A549 (cell line): ENCODE results near the gene PCDHGA12. TPM values are rescaled to one million over a fixed set of nuclear protein-coding genes. Genes with fewer than 3 reads are reported as not detected.
"Not testable (repeated sequence)": the region's sequence is repeated elsewhere in the genome, so short reads cannot be mapped to it uniquely, and the experiment has no call there.

ENCODE experiments used
- ATAC-seq, 2 experiments: fragments of 200-7000 bp in 1 of 2; fragments of >200 bp in 1 of 2; cut with Nextera tagmentation in 1 of 2; cut with Tn5 transposase in 1 of 2; 3 replicates each; pipeline versions ENCODE4 v1.8.0 to v1.9.1; 2018 to 2020; ENCODE audit warnings: mild to moderate bottlenecking in 1 of 2, moderate library complexity in 1 of 2
- CTCF ChIA-PET: fragments of 300-600 bp; sonication (Branson Sonifier 250); formaldehyde crosslinking; extraction: SDS; loops from one replicate; lab custom pipeline; 2021; ENCODE audit warnings: antibody characterized with exemption, inconsistent platforms; lab: Yijun Ruan, JAX
- POLR2A ChIA-PET: fragments of 350-600 bp; formaldehyde crosslinking; extraction: SDS; loops from one replicate; lab custom pipeline; 2021; ENCODE audit warnings: antibody characterized with exemption, inconsistent platforms; lab: Yijun Ruan, JAX
- DNase-seq, 2 experiments: peaks; one replicate each; pipeline versions ENCODE4 v3.0.0 to v3.0.0-alpha.2; 2011 to 2016; ENCODE audit warnings: low read depth in 1 of 2, low spot score in 1 of 2
- FAIRE-seq: peaks from 2 replicates; lab custom pipeline; 2011; peaks lifted over from hg19 to GRCh38; lab: Jason Lieb, UNC
- H3K27ac ChIP-seq, 2 experiments: fragments of >200 bp; sonication (Bioruptor Twin); formaldehyde crosslinking; 3 replicates each; pipeline ENCODE4 v1.5.1; 2016 to 2017
- H3K4me1 ChIP-seq: fragments of >200 bp; sonication (Bioruptor Twin); formaldehyde crosslinking; 3 replicates; pipeline ENCODE4 v1.6.1; 2016
- H3K4me2 ChIP-seq: fragments of >200 bp; sonication (Bioruptor Twin); formaldehyde crosslinking; 3 replicates; pipeline ENCODE4 v1.6.1; 2016
- H3K4me3 ChIP-seq: fragments of >200 bp; sonication (Bioruptor Twin); formaldehyde crosslinking; 3 replicates; pipeline ENCODE4 v1.5.1; 2016
- H3K9me3 ChIP-seq: fragments of >200 bp; sonication (Bioruptor Twin); formaldehyde crosslinking; 3 replicates; pipeline ENCODE4 v1.6.1; 2016
- CBX8 ChIP-seq: fragments of 200-600 bp; sonication (generic); IDR thresholded peaks from 2 replicates; pipeline ENCODE4 v1.6.1; 2016
- CHD2 ChIP-seq: fragments of 150-350 bp; IDR thresholded peaks from 2 replicates; pipeline ENCODE4 v1.6.1; 2014; ENCODE audit warnings: low read length; ENCODE audit not compliant: partially characterized antibody
- CTCF ChIP-seq: fragments of >200 bp; sonication (Bioruptor Twin); formaldehyde crosslinking; IDR thresholded peaks from 3 replicates; pipeline ENCODE4 v1.5.1; 2016
- ELK1 ChIP-seq: fragments of 150-350 bp; IDR thresholded peaks from 2 replicates; pipeline ENCODE4 v1.6.1; 2014; ENCODE audit warnings: low read depth, mild to moderate bottlenecking, low read length
- EP300 ChIP-seq, 2 experiments: fragments of >200 bp; sonication (Bioruptor Twin); formaldehyde crosslinking; IDR thresholded peaks; 2 replicates in 1 of 2; 3 replicates in 1 of 2; pipeline ENCODE4 v1.6.1; 2016 to 2017
- FOSL2 ChIP-seq, 2 experiments: fragments of 450-650 bp in 1 of 2; fragments of >200 bp in 1 of 2; sonication (Bioruptor Twin) in 1 of 2; formaldehyde crosslinking; IDR thresholded peaks; 2 replicates each; pipeline versions ENCODE4 v1.5.0 to v1.6.1; 2016 to 2020; ENCODE audit warnings: mild to moderate bottlenecking in 1 of 2, moderate library complexity in 1 of 2
- FOXS1 ChIP-seq: fragments of 250-450 bp; sonication (Bioruptor Pico); IDR thresholded peaks from 2 replicates; pipeline ENCODE4 v1.5.0; 2020; ENCODE audit warnings: mild to moderate bottlenecking, moderate library complexity
- HDAC2 ChIP-seq: fragments of 200-600 bp; sonication (generic); IDR thresholded peaks from 2 replicates; pipeline ENCODE4 v1.6.1; 2016
- HES2 ChIP-seq: fragments of >200 bp; sonication (Bioruptor Twin); formaldehyde crosslinking; IDR thresholded peaks from 2 replicates; pipeline ENCODE4 v1.6.1; 2016
- HOXB13 ChIP-seq: fragments of 250-450 bp; sonication (Bioruptor Pico); IDR thresholded peaks from 2 replicates; pipeline ENCODE4 v1.5.0; 2020; ENCODE audit warnings: low read depth, mild to moderate bottlenecking, moderate library complexity
- JUNB ChIP-seq: fragments of >200 bp; sonication (Bioruptor Twin); formaldehyde crosslinking; IDR thresholded peaks from 2 replicates; pipeline ENCODE4 v1.6.1; 2016
- KDM5A ChIP-seq: fragments of 200-600 bp; sonication (generic); IDR thresholded peaks from 2 replicates; pipeline ENCODE4 v1.6.1; 2016; ENCODE audit warnings: antibody characterized with exemption, mild to moderate bottlenecking
- MAFK ChIP-seq: fragments of 450-650 bp; IDR thresholded peaks from 2 replicates; pipeline ENCODE4 v1.6.1; 2014; ENCODE audit not compliant: partially characterized antibody
- MAZ ChIP-seq: fragments of 150-350 bp; IDR thresholded peaks from 2 replicates; pipeline ENCODE4 v1.6.1; 2014; ENCODE audit warnings: antibody characterized with exemption, low read depth, low read length, borderline replicate concordance
- NPAS2 ChIP-seq: fragments of 250-450 bp; sonication (Bioruptor Pico); IDR thresholded peaks from 2 replicates; pipeline ENCODE4 v1.8.0; 2022; ENCODE audit warnings: mild to moderate bottlenecking, moderate library complexity, borderline replicate concordance
- NR3C1 ChIP-seq: fragments of >200 bp; sonication (Bioruptor Twin); formaldehyde crosslinking; IDR thresholded peaks from 3 replicates; pipeline ENCODE4 v1.6.1; 2017
- PBX3 ChIP-seq: IDR thresholded peaks from 2 replicates; pipeline ENCODE4 v1.6.1; 2012
- RAD21 ChIP-seq, 2 experiments: fragments of >200 bp in 1 of 2; sonication (Bioruptor Twin) in 1 of 2; formaldehyde crosslinking in 1 of 2; IDR thresholded peaks in 1 of 2; conservative IDR thresholded peaks in 1 of 2; 2 replicates in 1 of 2; 3 replicates in 1 of 2; pipeline ENCODE4 v1.6.1; 2012 to 2018; ENCODE audit warnings: inconsistent platforms in 1 of 2
- TFCP2L1 ChIP-seq: fragments of 250-450 bp; sonication (Bioruptor Pico); IDR thresholded peaks from 2 replicates; pipeline ENCODE4 v1.5.0; 2021; ENCODE audit warnings: mild to moderate bottlenecking
- WGBS: methylation state at CpG from one replicate; pipeline ENCODE4 v1.1.6; 2017; ENCODE audit errors: missing lambda C conversion rate; 5-methylcytosine and 5-hydroxymethylcytosine counted together
- polyA plus RNA-seq, 4 experiments: library from polyadenylated mRNA; depleted of rRNA in 3 of 4; stranded (reverse); fragments of >200 nt; fragmentation: RNase III in 1 of 4; extraction: RNeasy Plus Mini Kit Qiagen cat#74134 plus additional on column Dnase treatment in 1 of 4; gene quantifications; 2 replicates in 3 of 4; 3 replicates in 1 of 4; pipeline ENCODE4 v1.2.3, GENCODE V29; 2011 to 2017

The PCDHGA12 gene
- polyA plus RNA-seq, 2 of the 4 experiments (the other 2 are of a cell fraction) = 0.03 to 0.05 TPM

GRCh38 chr5:141411575-141411974 is 18.7 kb upstream of the PCDHGA12 start:
- CTCF ChIA-PET = interaction anchor here (1.0 kb wide), 1 partner anchor 113 kb away, joined by 4 read pairs; no protein-coding TSS in a partner anchor
- peaks cover 36% of the 10 kb centered on the region for H3K9me3 ChIP-seq
- no peak overlapping the region for H3K4me3 ChIP-seq
- DNase-seq (no peak), FAIRE-seq (no peak)
- WGBS = 48% methylated on average over 3 of the region's 3 CpGs
- no peak overlapping the region for H3K27ac ChIP-seq
- H3K4me2 ChIP-seq = no peak overlapping the region
- no peaks in the 10 kb centered on the region for H3K4me1 ChIP-seq
- POLR2A ChIA-PET = no interaction called here
- TF ChIP-seq NPAS2 (CRISPR knock-in tag) (no peak), MAFK (no peak), CTCF (no peak), EP300 (IDR thresholded peaks at IDR 0.05) (no peak), ELK1 (no peak), HOXB13 (CRISPR knock-in tag) (no peak), CBX8 (no peak)
- TF ChIP-seq, all 56 proteins: peak for 0
- no peak for ATAC-seq

- no peak within 1 kb of the TSS for H3K4me3 ChIP-seq
- POLR2A ChIA-PET = no interaction called here
Measured at GRCh38 chr5:141412854-141413539, 17.3 kb upstream of the PCDHGA12 start, which contains the start of gene PCDHGA10. PCDHGA10 (plus strand) TSS chr5:141412987; CDS start chr5:141413176, 189 bp downstream.

GRCh38 chr5:141413540-141414069 is 16.7 kb upstream of the PCDHGA12 start:
- Histone ChIP-seq H3K9me3 (peaks cover 33% of the 10 kb centered on the region), H3K4me1 (no peaks in the 10 kb centered on the region), H3K27ac (no peak overlapping the region), H3K4me3 (no peak overlapping the region), H3K4me2 (no peak overlapping the region)
- TF ChIP-seq HOXB13 (CRISPR knock-in tag) (no peak), KDM5A (no peak), NPAS2 (CRISPR knock-in tag) (no peak), RAD21 (conservative IDR thresholded peaks at IDR 0.05 in 1 of 2, IDR thresholded peaks at IDR 0.05 in 1 of 2) (no peak), HDAC2 (no peak), MAZ (no peak), CHD2 (no peak), HES2 (no peak), FOXS1 (no peak), FOSL2 (IDR thresholded peaks at IDR 0.05) (no peak), FOSL2 (CRISPR knock-in tag; IDR thresholded peaks at IDR 0.05) (no peak), NR3C1 (no peak), JUNB (no peak), PBX3 (no peak), TFCP2L1 (CRISPR knock-in tag) (no peak)
- DNase-seq (no peak), ATAC-seq (no peak), FAIRE-seq (no peak)
- 73% methylated on average over 25 of the region's 25 CpGs for WGBS
- ChIA-PET POLR2A (no interaction called here), CTCF (interaction anchor here (0.8 to 2.0 kb wide), 6 partner anchors 16 to 592 kb away, joined by 3 to 5 read pairs (median 4); partner anchors contain the start of genes PCDHA5, PCDHGB1 and PCDHGB5)

More at GRCh38 chr5:141412854-141413539, 17.3 kb upstream of the PCDHGA12 start, which contains the start of gene PCDHGA10:
- FAIRE-seq = no peak
- peaks cover 28% of the 10 kb centered on the region for H3K9me3 ChIP-seq
- 71% methylated on average over 31 of the region's 31 CpGs for WGBS
- CTCF ChIA-PET = interaction anchor here (1.0 to 2.0 kb wide), 5 partner anchors 15 to 145 kb away, joined by 3 to 5 read pairs (median 4); partner anchors contain the start of genes PCDHGB1 and PCDHGB5
- H3K4me1 ChIP-seq = no peaks in the 10 kb centered on the region
- H3K4me2 ChIP-seq = no peak within 1 kb of the TSS
- TF ChIP-seq RAD21 (conservative IDR thresholded peaks at IDR 0.05 in 1 of 2, IDR thresholded peaks at IDR 0.05 in 1 of 2) (peak in 1 of 2 experiments; percentile 13; a peak in 1 of 5 replicates), HDAC2 (no peak)
- TF ChIP-seq, all 56 proteins: peak for 1
- H3K27ac ChIP-seq = no peak within 1 kb of the TSS
- ATAC-seq (no peak), DNase-seq (no peak)

GRCh38 chr5:141414548-141415274 is 15.6 kb upstream of the PCDHGA12 start:
- H3K4me2 ChIP-seq, H3K4me1 ChIP-seq, POLR2A ChIA-PET, FAIRE-seq, DNase-seq, H3K4me3 ChIP-seq, H3K27ac ChIP-seq, ATAC-seq: not testable (repeated sequence)
- H3K9me3 ChIP-seq = peaks cover 38% of the 10 kb centered on the region
- WGBS = 75% methylated on average over 27 of the region's 46 CpGs
- CTCF ChIA-PET = interaction anchor here (0.8 kb wide), 2 partner anchors 108 to 593 kb away, joined by 3 read pairs; partner anchors contain the start of gene PCDHA5

- H3K4me1 ChIP-seq, DNase-seq, FAIRE-seq, POLR2A ChIA-PET, CTCF ChIA-PET, H3K4me3 ChIP-seq, ATAC-seq, H3K4me2 ChIP-seq, H3K27ac ChIP-seq: not testable (repeated sequence)
- H3K9me3 ChIP-seq = peaks cover 40% of the 10 kb centered on the region
- 72% methylated on average over 21 of the region's 24 CpGs for WGBS
Measured at GRCh38 chr5:141415275-141415618, 15.1 kb upstream of the PCDHGA12 start.
